HG03442 (cell line): ENCODE measurements around the gene MXD4.
"Not testable (repeated sequence)": the region's sequence is repeated elsewhere in the genome, so short reads cannot be mapped to it uniquely, and the experiment has no call there.

Source experiments
- ATAC-seq: cut with Tn5 transposase; IDR thresholded peaks from one replicate; pipeline ENCODE4 v1.9.1; 2021; ENCODE audit warnings: mild to moderate bottlenecking, moderate library complexity; ENCODE audit not compliant: unreplicated experiment

MXD4 gene

DNA sequence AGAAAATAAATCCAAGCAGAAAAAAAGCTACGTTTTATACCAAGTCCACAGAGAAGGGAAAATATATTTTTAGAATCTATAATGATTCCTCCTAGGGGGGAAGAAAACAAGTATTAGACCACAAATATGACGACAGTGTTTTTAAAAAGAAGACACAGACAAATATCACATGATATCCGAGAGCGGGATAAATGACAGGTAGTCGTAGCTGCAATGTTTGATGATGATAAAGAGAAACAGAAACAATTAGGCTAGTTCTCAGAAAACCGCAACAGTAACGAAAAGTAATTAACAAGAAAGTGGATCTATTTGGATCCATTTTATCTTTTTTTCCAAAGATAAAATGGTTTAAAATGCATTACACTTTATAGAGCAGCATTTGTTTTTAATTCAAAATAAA lies 20.9 kb downstream of the MXD4 start:
- no peak for ATAC-seq

DNA sequence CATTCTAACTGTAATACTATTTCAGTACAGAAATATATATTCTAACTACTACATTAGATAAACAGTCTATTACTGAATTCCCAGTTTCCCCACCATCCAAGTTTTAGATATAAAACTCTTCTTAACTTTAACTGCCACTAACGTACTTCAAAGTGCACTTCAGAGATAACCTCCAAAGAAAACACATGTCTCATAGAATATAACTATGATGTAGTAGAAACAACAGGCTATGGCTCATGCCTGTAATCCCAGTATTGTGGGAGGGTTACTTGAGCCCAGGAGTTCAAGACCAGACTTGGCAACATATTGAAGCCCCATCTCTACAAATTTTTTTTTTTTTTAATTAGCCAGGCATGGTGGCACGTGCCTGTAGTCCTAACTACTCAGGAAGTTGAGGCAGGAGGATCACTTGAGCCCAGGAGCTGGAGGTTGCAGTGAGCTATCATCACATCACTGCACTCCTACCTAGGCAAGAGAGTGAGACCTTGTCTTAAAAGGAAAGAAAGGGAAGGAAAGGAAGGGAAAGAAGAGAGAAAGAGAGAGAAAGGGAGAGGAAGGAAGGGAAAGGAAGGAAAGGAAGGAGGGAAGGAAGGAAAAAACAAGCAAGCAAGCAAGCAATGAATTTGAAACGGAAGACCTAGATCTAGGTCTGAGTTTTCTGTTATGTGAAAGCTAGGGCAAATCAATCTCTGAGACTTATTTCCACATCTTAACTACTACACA lies 24.8 kb downstream of the MXD4 start:
- ATAC-seq: no peak

DNA sequence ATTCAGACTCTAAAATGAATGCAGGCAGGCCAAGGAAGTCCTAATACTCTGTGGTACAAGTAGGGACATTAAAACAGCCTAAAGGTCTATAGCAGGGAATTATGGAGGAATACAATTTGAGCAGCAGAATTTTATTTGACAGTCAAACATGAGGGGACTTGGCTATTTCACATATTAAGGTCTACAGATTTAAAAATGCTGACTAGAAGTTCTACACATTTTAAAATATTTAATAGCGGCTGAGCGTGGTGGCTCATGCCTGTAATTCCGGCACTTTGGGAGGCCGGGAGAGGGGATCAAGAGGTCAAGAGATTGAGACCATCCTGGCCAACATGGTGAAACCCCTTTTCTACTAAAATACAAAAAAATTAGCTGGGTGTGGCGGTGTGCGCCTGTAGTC lies 30.8 kb downstream of the MXD4 start:
- no peak for ATAC-seq

DNA sequence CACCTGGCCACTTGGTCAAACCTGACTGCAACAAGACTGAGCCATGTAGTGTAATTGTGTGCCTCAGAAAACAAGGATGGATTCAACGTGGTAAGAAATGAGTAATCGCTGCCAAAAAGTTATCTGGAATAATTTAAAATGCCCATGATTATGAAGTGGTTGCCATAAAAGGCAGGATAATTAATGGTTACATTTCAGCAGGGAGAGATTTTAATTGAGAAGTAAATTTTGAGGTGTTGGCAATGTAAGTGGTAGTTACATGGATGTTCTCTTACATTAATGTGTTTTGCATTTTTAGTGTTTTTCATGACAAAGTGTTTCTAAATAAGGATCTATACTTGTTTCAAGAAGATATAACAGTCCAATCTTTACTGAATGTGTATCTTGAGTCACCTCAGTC lies 35.6 kb downstream of the MXD4 start:
- no peak for ATAC-seq

DNA sequence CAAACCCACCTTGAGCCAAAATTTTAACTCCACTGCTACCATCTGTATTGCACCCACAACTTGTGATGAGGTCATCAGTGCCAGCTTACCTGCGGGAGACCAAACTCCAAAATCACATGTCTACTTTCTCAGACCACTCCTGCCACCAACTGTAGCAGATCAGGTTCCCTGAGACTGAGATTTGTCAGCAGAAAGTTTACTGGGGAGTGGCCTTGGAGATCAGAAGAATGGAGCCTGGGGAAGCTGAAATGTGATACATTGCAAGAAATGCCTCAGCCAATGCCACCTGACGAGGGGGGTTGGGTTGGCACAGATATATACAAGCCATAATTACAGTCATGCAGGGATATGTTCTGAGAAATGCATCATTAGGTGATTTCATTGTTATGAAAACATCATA lies 39.1 kb downstream of the MXD4 start:
- ATAC-seq: no peak

DNA sequence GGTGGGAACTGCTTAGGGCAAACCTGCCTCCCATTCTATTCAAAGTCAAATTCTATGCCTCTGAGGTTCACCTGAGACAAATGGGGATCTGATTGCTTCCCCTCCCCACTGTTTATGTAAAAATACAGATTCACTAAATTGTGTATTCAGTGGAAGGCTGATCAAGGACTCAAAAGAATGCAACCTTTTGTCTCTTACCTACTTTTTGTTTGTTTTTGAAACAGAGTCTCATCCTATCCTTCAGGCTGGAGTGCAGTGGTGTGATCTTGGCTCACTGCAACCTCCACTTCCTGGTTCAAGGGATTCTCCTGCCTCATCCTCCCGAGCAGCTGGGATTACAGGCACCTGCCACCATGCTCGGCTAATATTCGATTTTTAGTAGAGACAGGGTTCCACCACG lies 40.5 kb downstream of the MXD4 start:
- ATAC-seq: not testable (repeated sequence)

DNA sequence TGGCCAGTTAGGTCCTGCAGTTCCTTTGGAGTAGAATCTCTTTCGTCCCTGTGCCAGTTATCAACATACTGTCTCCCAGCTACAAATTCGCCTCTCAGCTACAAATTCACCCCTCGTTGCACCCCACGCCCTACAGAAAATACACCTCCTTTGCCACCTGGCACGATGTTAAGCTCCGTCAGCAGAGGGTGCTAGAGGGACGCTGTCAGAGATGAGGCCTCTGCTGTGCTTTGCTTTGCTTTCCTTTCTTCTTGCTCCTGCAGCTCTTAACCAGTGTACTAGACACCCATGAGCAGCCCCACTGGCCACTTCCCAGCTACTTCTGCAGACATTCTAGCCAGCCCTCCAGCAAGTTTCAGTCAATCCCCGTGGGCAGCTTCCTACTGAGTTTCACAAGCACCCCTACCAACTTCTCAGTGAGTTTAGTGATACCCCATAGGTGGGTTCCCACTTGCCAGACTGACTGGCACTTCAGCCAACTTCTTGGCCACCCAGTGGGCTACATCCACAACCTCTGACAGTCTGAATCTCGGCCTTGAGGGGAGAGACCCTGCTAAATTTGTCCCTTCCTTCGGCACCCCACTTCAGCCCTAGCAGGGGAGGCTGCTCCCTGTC lies 41.8 kb downstream of the MXD4 start:
- ATAC-seq: peak; percentile 49

DNA sequence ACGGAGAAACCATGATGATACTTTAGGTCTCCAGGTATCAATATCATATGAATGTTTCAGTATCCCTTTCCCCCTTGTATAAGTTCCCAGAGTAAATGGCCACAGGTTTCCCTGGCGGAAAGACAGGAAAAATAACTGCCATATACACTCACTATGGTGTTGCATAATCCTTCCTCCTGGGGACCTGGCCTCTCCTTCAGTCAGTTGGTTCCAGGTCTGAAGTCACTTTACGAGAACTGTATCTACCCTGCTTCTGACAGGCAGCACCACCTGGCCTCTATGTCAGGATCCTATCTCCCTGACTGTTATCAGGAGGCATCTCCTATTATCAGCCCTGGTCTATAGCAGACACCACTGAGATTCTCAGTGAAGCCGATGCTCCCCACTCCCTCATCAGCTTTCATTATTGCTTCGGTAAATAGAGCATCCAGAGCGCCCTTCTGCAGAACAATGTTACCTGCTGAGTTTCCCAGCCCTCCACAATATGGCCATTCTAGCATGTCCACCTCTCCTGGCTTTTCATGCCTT lies 42.6 kb downstream of the MXD4 start:
- ATAC-seq: no peak

DNA sequence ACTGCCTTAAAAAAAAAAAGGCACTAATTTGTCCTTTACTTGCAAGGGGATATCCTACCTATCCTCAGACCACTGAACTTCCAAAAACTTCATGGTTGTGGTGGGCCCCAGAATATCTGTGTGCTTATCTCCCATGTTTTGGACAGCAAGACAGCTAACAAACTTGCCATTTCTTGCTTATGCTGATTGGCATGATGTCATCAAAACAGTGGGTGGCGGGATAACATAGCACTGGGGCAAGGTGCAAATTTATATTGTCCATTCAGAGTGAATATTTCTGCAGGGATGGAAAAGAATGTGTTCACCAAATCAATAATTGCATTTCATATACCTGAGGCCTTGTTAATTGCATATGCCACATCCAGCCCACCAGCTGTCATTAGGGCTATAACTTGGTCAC lies 43.5 kb downstream of the MXD4 start:
- ATAC-seq: no peak

DNA sequence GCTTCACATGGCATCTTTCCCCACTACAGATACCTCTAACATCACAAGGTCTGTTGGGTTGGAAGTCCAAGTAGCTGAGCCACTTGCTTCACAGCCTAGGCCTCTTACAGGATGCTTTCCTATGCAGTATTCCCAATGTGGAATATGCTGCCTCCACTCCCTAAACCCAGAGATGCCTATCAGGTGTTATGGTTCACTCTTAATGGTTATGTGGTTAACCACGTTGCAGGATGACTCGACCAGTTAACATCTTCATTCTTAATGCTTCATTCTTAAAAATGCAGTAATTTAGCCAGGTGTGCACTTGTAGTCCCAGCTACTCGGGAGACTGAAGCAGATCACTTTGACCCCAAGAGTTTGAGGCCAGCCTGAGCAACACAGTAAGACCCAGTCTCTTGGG lies 44.2 kb downstream of the MXD4 start:
- no peak for ATAC-seq

DNA sequence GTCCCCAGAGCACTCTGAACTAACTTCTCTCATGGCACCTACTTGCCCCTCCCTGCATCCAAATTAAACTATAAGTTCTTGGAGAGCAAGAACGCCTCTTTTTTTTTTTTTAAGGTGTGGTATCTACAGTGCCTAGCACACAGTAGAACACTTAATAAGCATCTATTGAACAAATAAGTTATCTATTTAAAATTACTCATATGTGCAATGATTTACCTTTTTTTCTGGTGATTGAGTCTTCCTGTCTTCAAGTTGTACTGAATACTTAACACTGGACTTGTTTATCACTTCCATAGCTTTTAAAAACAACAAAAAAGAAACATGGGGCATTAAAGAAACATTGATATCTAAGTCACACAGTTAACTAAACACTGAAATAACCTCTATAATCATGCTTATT lies 49.1 kb downstream of the MXD4 start:
- ATAC-seq: no peak

DNA sequence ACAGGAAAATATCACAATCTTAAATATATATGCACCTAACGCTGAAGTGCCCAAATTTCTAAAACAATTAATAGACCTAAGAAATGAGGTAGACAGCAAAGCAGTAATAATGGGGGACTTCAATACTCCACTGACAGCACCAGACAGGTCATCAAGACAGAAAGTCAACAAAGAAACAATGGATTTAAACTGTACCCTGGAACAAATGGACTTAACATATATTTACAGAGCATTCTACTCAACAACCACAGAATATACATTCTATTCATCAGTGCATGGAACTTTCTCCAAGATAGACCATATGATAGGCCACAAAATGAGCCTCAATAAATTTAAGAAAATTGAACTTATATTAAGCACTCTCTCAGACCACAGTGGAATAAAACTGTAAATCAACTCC lies 59.1 kb downstream of the MXD4 start:
- ATAC-seq: not testable (repeated sequence)
